CD4-positive, alpha-beta T cell treated with Interleukin-6 at 100 ng/mL for 8 hours (primary cell): ENCODE data around the gene PRDM16.

Source experiments
- DNase-seq: peaks from one replicate; pipeline ENCODE4 v3.0.0-alpha.2; 2020; ENCODE audit warnings: mixed read lengths, low spot score

PRDM16 gene

DNA sequence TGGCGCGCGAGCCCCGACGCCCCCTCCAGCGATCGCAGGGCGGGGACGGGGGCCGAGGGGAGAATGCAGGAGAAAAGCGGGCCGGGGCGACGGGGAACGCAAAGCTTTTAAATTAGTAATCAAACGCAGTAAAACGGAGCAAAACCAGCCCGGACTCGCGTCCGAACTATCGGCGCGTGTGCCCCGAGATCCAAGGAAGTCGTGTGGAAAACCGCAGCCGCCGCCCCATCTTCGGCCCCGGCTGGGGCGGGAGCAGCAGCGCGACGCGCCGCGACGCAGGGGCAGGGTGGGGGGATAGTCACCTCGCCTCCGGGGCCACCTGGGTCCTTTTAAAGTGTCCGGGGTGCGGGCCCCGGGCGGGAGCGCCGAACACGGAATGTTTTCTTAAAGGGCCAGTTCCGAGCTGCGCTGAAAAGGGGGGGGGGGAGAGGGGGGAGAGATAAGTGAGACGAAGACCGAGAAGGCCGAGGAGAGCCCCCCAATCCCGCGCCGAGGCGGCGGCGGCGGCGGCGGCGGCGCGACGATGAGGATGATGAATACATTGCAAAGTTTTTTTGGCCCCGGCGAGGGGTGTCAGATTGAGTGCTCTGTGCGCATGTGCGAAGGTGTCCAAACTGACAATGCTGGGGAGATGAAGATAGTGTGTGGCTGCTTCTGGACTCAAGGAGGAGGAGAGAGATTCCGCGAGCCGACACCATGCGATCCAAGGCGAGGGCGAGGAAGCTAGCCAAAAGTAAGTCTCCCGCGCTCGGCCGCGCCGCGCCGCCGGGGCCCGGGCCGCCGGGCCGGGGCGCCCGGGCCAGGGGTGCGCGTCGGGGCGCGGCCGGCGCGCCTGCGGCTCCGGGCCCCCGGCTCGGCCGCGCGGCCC is at the start of gene PRDM16:
Gene PRDM16 (plus strand): TSS at position 640 of the 868 bp plus-strand sequence. CDS start 57 bp downstream, at position 697.
- no peak for DNase-seq

DNA sequence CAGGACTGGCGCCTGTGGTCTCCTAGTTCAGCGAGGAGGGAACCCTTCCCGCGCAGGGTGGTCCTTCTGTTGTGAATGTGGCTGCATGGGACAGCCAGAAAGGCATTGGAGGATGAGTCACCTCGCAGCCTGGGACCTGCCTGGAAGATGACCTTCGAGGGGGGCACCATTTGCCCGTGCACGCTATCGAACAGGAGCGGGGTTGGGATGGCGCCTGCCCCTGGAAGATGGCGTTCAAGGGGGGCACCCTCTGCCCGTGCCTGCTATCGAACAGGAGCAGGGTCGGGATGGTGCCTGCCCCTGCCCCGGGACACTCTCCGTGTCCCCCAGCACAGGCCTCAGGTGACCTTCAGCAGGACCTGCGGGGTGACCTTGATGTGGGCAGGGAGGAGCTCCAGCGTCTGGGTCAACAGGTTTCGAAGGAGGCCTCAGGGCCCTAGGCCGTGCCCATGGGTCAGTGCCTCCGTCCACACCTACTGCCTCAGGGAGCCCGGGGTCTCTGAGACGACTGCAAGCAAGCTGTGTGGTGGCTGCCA is 49.4 kb upstream of the PRDM16 start:
- DNase-seq, result no peak

DNA sequence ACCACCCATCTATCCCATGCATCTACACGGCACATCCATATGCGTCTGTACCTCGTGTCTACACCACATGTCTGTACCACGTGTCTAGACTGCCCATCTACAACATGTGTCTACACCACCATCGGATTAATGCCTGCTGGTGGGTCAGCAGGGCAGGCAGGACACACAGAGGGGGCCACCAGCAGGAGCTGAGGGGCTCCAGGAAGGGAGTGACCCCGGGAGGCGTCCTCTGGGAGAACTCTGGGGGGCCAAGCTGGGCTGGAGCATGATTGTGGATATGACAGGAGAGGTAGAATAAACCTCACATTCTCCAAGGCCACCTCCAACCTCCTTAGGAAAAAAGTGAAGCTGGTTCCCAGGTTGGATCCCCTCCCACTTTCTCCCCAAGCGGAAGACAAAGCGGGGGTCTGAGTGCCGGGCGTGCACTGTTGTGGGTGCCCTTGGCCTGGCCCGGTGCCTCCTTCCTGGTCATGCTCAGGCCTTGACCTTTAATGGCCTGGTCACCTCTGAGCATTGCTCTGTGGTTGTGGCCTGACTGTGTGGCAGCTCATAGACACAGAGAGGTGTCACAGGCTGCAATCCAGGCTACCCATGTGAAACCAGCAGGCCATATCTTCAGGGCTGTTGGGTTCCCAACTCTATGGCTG is 48.6 kb upstream of the PRDM16 start:
- no peak for DNase-seq

DNA sequence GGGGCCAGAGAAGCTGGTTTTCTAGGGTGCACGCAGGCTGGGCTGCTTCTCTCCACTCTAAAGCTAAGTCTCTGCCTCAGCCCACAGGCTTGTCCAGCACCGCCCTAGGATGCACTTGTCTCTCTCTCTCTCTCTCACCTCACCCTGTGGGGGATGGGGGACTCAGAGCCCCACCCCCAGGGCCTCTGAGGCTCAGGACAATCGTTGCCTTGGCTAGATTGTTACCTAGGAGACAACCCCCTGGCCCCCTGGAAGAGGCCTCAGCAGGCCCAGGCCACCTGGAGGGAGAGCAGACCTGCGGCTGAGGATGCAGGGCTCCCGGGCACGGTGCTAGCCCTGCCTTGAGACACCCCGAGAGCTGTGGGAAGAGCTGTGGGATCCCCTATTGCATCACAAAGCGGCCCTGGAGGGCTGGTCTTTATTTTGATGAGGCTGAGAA is 47.8 kb upstream of the PRDM16 start, which contains the start of gene ACTRT2:
Gene ACTRT2 (plus strand): TSS at position 235 of the 439 bp plus-strand sequence. CDS start 220 bp downstream, outside the sequence.
- no peak for DNase-seq

GRCh38 chr1:3021801-3022401 is 47.1 kb upstream of the PRDM16 start:
- no peak for DNase-seq

GRCh38 chr1:3022511-3022973 is 46.5 kb upstream of the PRDM16 start:
- no peak for DNase-seq

DNA sequence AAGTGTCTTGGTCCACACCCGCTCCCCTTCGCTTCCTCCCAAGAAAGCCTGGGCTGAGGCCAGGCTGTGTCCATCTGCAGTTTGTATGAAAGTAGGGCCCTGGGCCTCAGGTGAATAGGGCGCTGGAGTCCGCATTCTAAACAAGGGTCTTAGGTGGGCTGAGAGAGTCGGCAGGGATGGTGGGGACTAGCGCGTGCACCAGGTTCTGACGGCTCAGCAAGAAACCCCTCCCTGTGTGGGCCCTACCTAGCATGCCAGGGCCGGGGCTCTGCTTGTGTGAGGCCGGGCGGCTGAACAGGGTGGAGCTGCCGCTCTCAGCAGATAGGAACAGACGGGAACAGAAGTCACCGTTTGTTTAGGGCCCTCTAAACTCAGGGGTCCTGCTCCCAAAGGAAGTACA is 46.0 kb upstream of the PRDM16 start:
- no peak for DNase-seq

DNA sequence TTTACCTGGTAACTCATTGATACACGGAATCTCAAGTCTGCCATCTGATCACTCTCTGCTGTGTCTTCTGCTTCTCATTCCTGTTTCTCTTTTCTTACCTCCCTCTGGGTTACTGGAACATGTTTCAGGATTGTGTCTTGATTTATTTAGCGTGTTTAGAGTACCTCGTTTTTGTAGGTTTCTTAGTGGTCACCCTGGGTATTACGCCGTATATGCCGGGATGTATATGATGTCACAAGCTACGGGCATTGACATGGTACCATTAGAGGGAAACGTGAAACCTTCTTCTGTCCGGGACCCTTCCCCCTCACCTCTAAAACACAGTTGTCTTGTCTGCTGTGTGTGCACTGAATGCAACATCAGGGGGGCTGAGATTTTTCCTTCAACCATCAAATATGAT is 45.0 kb upstream of the PRDM16 start:
- DNase-seq, result no peak

GRCh38 chr1:3024588-3024987 is 44.4 kb upstream of the PRDM16 start:
- DNase-seq, result no peak

GRCh38 chr1:3026124-3026523 is 42.9 kb upstream of the PRDM16 start:
- DNase-seq, result no peak

DNA sequence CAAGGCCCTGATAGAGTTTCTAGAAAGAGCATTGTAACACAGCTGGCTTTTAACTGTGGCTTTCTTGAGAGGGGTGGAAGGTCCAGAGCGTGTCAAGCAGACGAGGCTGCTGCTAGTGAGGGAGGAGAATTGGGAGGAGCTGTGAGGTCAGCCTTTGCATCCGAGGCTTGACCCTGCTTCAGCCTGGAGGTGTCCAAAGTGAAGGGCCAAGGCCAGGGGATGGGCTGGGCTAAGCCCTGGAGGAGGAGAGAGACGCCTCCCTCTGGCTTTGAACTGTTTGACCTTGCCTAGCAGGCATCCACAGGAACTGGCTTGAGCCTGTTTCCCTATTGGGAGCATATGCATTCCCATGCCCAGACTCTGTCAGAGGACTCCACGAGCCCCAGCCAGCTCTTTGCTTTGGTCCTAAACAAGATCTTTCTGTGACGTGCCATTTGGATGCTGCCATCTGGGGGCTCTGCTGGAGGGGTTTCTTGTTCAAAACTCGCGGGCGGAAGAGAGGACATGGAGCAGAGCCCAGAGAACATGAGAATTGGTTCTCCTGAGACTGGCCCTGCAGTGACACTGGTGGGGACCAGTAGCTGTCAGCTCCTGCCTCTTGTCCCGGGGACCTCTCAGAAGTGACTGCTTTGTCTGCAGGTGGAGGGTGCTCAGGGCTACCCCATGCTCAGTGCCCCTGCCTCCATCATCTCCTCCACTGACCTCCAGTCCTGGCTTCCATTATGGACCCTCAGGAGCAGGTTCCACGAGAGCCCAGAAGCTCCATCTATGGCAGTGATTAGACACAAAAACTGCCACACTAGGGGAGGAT is 42.2 kb upstream of the PRDM16 start:
- DNase-seq, result no peak

DNA sequence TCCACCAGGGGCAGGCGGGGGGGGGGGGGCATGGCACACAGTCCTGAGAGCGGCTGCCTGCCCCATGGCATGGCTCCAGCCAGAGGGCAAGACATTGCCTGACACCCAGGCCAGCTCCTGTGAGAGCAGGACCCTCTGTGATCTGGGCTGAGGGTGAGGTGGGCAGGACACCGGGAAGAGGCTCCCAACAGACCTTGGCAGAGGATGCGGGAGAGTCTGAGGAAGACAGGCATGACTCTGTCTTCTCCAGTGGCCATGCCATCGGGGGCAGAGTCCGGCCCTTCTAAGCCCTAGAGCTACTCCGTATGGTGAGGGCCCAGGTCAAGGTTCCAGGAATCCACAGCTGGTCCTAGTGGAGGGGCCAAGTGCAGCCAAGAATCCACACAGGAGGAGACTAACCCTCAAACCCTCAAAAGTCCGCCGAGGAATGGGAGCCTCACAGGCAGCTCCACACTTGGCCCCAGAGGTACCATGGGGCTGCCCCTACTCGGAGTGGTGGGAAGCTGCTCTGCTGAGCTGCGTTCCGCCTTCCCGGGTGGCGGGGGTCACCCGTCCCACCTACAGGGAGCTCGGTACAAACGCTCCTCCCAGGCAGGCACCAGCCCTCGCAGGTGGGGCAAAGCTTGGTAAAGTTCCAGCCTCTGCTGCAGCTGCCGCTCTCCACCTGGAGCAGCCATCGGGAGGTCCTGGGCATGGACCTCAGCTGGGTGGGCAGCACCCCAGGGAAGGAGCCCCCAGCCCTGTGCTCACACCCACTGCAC is 41.2 kb upstream of the PRDM16 start:
- no peak for DNase-seq

DNA sequence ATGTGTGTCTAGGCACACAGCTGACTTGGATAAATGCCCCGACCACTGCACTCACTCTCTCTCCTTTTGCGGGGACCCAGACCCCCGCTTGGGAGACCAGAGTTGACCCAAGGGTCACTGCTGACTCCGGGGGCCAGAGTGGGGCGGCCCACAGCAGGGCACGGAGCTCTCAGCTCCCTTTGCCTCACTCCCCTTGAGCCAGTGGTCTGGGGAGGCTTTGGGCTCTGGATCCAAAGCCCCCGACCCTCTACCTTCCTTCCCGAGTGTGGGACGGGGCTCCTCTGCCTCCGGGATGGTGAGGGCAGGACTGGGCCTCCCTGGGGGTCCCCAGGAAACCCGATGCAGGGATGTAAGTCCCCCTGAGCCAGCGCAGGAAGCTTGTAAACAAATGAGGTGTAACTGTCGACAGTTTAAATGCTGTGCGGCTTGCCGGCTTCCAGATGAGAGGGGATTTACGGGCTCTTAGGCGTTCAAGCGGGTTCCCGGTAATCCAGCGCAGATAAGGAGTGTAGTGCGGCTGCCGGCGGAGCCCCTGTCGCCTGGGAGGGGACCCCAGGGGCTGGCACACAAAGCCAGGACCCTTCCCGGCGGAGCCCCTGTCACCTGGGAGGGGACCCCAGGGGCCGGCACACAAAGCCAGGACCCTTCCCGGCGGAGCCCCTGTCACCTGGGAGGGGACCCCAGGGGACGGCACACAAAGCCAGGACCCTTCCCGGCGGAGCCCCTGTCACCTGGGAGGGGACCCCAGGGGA is 40.3 kb upstream of the PRDM16 start:
- DNase-seq, result no peak

- no peak for DNase-seq
Measured at GRCh38 chr1:3029481-3029961, 39.5 kb upstream of the PRDM16 start.

DNA sequence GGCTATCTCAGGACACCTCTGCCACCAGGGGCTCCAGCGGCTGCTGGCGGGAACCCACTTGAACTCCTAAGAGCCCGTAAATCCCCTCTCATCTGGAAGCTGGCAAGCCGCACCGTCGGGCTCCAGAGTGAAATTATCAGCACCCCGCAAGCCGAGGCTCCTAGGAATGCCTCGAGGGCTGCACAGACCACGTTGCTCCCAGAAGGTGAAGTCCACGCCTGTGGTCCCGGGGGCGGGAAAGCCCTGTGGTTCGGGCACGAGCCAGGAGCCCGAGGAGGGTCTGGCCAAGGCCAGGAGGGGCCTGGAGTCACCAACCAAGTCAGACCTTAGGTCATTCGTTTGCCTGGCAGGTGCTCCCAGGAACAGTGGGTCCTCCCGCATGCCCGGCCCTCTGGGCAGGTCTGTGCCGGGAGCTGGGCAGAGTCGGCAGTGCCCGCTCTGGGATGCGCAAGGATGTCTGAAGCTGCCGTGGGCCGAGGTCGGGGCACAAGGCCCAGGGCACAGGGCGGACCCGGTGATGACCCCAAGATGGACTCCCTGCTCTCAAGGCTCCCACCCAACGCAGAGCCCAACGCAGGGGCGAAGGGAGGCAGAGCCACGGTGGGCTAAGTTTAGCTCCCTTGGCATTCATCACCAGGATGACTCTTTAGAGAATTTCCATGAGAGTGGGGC is 38.9 kb upstream of the PRDM16 start:
- no peak for DNase-seq

GRCh38 chr1:3030663-3031381 is 38.2 kb upstream of the PRDM16 start:
- DNase-seq, result no peak

DNA sequence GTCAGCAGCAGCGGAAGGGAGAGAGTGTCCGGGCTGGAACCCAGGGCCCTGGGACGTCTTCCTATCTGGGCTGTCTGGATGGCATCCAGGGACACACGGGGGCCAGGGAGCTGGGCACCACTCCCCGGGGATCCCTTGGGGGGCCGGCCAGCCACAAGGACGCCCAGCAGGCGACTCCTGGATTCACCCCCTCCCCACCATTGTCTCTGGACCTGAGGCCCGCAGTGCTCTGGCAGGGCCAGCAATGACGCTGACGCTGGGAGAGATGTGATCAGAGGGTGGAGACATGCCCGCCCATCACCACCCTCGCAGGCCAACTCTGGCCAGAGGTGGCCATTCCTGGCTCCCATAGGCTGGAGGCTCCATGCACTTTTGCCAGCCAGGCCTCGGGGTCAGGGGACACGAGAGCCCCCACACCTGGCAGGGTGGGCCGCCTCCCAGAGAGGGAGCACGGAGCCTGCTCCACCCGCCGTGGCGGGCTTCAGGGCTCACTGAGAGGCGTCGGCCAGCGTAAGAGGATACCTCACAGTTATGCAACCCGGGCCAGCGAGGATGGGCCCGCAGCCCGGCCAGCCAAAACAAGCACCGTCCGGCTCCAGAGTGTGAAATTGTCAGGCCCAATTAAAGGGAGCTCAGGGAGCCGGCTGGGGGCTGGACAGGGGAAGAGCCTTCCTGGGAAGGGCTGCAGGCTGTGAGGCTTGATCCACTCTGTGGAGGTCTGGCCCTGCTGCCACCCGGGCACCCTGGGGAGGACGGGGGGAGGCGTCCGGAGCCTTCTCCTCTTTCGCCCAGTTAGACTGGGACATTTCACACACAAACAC is 37.4 kb upstream of the PRDM16 start:
- no peak for DNase-seq
